Astrocyte of the spinal cord (primary cell): ENCODE results near the gene CCDC170.

Experiments
- DNase-seq: peaks from one replicate; pipeline ENCODE4 v3.0.0; 2011; ENCODE audit warnings: low read depth, low spot score
- H3K4me3 ChIP-seq: 2 replicates; pipeline ENCODE4 v1.5.1; 2011; ENCODE audit warnings: low read depth, mild to moderate bottlenecking, low read length, moderate library complexity
- CTCF ChIP-seq: IDR thresholded peaks from 2 replicates; pipeline ENCODE4 v1.5.1; 2012; ENCODE audit warnings: low read depth, mild to moderate bottlenecking, low read length, inconsistent platforms
- in situ Hi-C: cut with HindIII; loops from 2 replicates; pipeline ENCODE4 v1.10.0; 2017; ENCODE audit warnings: low sequenced_read_pairs

The CCDC170 gene

GRCh38 chr6:151499551-151499950 is 5.7 kb downstream of the CCDC170 start:
- no peak for DNase-seq
- H3K4me3 ChIP-seq: no peak overlapping the region
- in situ Hi-C loops: no loop called here
- no peak for TF ChIP-seq CTCF

- no peak for TF ChIP-seq CTCF
- in situ Hi-C loops: no loop called here
- DNase-seq: no peak
- H3K4me3 ChIP-seq: no peak overlapping the region
Observed at GRCh38 chr6:151501511-151502136, 7.8 kb downstream of the CCDC170 start.

GRCh38 chr6:151502499-151502898 is 8.7 kb downstream of the CCDC170 start:
- H3K4me3 ChIP-seq: no peak overlapping the region
- peak; percentile 28 for DNase-seq

GRCh38 chr6:151506761-151507160 is 12.9 kb downstream of the CCDC170 start:
- no peak overlapping the region for H3K4me3 ChIP-seq
- in situ Hi-C loops: no loop called here
- TF ChIP-seq CTCF: no peak
- DNase-seq: no peak

More at GRCh38 chr6:151502499-151502898, 8.7 kb downstream of the CCDC170 start:
- in situ Hi-C loops: no loop called here
- TF ChIP-seq CTCF: no peak

GRCh38 chr6:151509048-151509447 is 15.2 kb downstream of the CCDC170 start:
- TF ChIP-seq CTCF: no peak
- no peak overlapping the region for H3K4me3 ChIP-seq
- no peak for DNase-seq
- in situ Hi-C loops: no loop called here

- DNase-seq: no peak
- H3K4me3 ChIP-seq: no peak overlapping the region
- no peak for TF ChIP-seq CTCF
- in situ Hi-C loops: no loop called here
Observed at GRCh38 chr6:151512481-151512880, 18.7 kb downstream of the CCDC170 start.
